Body of pancreas (tissue), 4 donors: ENCODE measurements around the gene ANKRD33B. TPM values are rescaled to one million over a fixed set of nuclear protein-coding genes. Genes with fewer than 3 reads are reported as not detected.

Experiments used
- ATAC-seq: fragments of 150-250 bp; one replicate; pipeline ENCODE4 v1.9.1; 2016
- DNase-seq, 4 donors: peaks; one replicate each; pipeline ENCODE4 v3.0.0-alpha.2; 2019
- H3K27ac ChIP-seq, 4 donors: fragments of 200-600 bp; sonication (generic); 1 replicate in 3 of 4; 2 replicates in 1 of 4; pipeline versions ENCODE4 v1.5.1 to v1.6.1; 2016 to 2019; ENCODE audit warnings: mild to moderate bottlenecking in 1 of 4, mixed read lengths in 1 of 4, moderate library complexity in 1 of 4
- H3K27me3 ChIP-seq, 2 donors: fragments of 200-600 bp; sonication (generic); one replicate each; pipeline ENCODE4 v1.6.0; 2016; ENCODE audit warnings: mild to moderate bottlenecking in 1 of 2
- H3K36me3 ChIP-seq, 2 donors: fragments of 200-600 bp; sonication (generic); replicated peaks in 1 of 2; 2 replicates each; pipeline ENCODE4 v1.5.1; 2016; ENCODE audit warnings: low read depth in 2 of 2; ENCODE audit not compliant: insufficient read depth in 1 of 2
- H3K4me1 ChIP-seq: fragments of 200-600 bp; sonication (generic); one replicate; pipeline ENCODE4 v1.6.0; 2016
- H3K4me3 ChIP-seq, 2 donors: fragments of 200-600 bp; sonication (generic); 1 replicate in 1 of 2; 2 replicates in 1 of 2; pipeline ENCODE4 v1.5.1; 2016 to 2019
- H3K9me3 ChIP-seq, 3 donors: fragments of 200-600 bp; sonication (generic); 1 replicate in 2 of 3; 2 replicates in 1 of 3; pipeline ENCODE4 v1.5.1; 2016
- CTCF ChIP-seq, 7 experiments: fragments of 450-650 bp in 4 of 7; fragments of 200-600 bp in 3 of 7; sonication (generic) in 3 of 7; IDR thresholded peaks; one replicate each; pipeline ENCODE4 v1.5.1; 2016 to 2019; ENCODE audit warnings: antibody characterized with exemption in 7 of 7
- POLR2A ChIP-seq, 3 donors: fragments of 450-650 bp; IDR thresholded peaks; one replicate each; pipeline ENCODE4 v1.6.1; 2016; ENCODE audit warnings: antibody characterized with exemption in 3 of 3, mild to moderate bottlenecking in 2 of 3
- WGBS, 2 donors: methylation state at CpG; one replicate each; pipeline ENCODE4 v1.1.5; 2017; 5-methylcytosine and 5-hydroxymethylcytosine counted together
- intact Hi-C: fragments of 100-400 bp; cut with DNase I; formaldehyde crosslinking; loops from one replicate; pipeline ENCODE4 v1.15.1; 2023
- total RNA-seq, 2 donors: library from RNA; depleted of rRNA; stranded (reverse); fragments of >200 nt; gene quantifications; one replicate each; pipeline ENCODE4 v1.1.0, GENCODE V29; 2016

The ANKRD33B gene
- total RNA-seq, 2 donors from 2014 or later, result 2.3 to 3.9 TPM

- Histone ChIP-seq H3K4me1 (peaks cover 12% of the 10 kb centered on the region), H3K27me3 (no peaks in the 10 kb centered on the region), H3K9me3 (no peaks in the 10 kb centered on the region), H3K27ac (no peak overlapping the region), H3K4me3 (no peak overlapping the region), H3K36me3 (no peaks in the 10 kb centered on the region)
- 62 to 76% methylated on average over 3 of the region's 3 CpGs for WGBS, 2 donors
- TF ChIP-seq CTCF (IDR thresholded peaks at IDR 0.05) (no peak), POLR2A (IDR thresholded peaks at IDR 0.05) (no peak)
- intact Hi-C loops, result no loop called here
- DNase-seq (no peak), ATAC-seq (no peak)
Observed at GRCh38 chr5:10539687-10539998, 24.2 kb upstream of the ANKRD33B start.

- H3K27me3 ChIP-seq, result no peaks in the 10 kb centered on the region
- no peak for ATAC-seq
- 70 to 73% methylated on average over 9 to 10 of the region's 11 CpGs for WGBS, 2 donors
- DNase-seq, result no peak
- no peak for TF ChIP-seq CTCF (IDR thresholded peaks at IDR 0.05)
- TF ChIP-seq POLR2A (IDR thresholded peaks at IDR 0.05), result no peak
- H3K36me3 ChIP-seq, result no peaks in the 10 kb centered on the region
- peaks cover 12% of the 10 kb centered on the region for H3K4me1 ChIP-seq
- no peak overlapping the region for H3K4me3 ChIP-seq
- intact Hi-C loops, result no loop called here
- H3K9me3 ChIP-seq, result no peaks in the 10 kb centered on the region
- no peak overlapping the region for H3K27ac ChIP-seq
Observed at GRCh38 chr5:10540036-10540544, 23.8 kb upstream of the ANKRD33B start.

GRCh38 chr5:10540951-10541646, 22.8 kb upstream of the ANKRD33B start:
- H3K4me1 ChIP-seq, result peaks cover 12% of the 10 kb centered on the region
- ATAC-seq, result no peak
- no peaks in the 10 kb centered on the region for H3K9me3 ChIP-seq
- no peak for DNase-seq
- no peaks in the 10 kb centered on the region for H3K27me3 ChIP-seq
- intact Hi-C loops, result no loop called here
- no peak overlapping the region for H3K27ac ChIP-seq
- whole genome bisulfite sequencing, 2 donors, result 77 to 87% methylated on average over 13 of the region's 13 CpGs
- no peak overlapping the region for H3K4me3 ChIP-seq
- no peak for TF ChIP-seq CTCF (IDR thresholded peaks at IDR 0.05)
- no peak for TF ChIP-seq POLR2A (IDR thresholded peaks at IDR 0.05)
- H3K36me3 ChIP-seq, result no peaks in the 10 kb centered on the region

- TF ChIP-seq POLR2A (IDR thresholded peaks at IDR 0.05) (no peak), CTCF (IDR thresholded peaks at IDR 0.05) (no peak)
- H3K9me3 ChIP-seq, result no peaks in the 10 kb centered on the region
Observed at GRCh38 chr5:10542055-10542550, 21.8 kb upstream of the ANKRD33B start.

GRCh38 chr5:10543585-10544040, 20.3 kb upstream of the ANKRD33B start:
- H3K36me3 ChIP-seq, result no peaks in the 10 kb centered on the region
- ATAC-seq (no peak), DNase-seq (no peak)
- no peak overlapping the region for H3K27ac ChIP-seq
- intact Hi-C loops, result no loop called here
- TF ChIP-seq CTCF (IDR thresholded peaks at IDR 0.05) (no peak), POLR2A (IDR thresholded peaks at IDR 0.05) (no peak)
- H3K4me1 ChIP-seq, result no peaks in the 10 kb centered on the region
- 54 to 61% methylated on average over 7 of the region's 7 CpGs for WGBS, 2 donors
- H3K27me3 ChIP-seq, result no peaks in the 10 kb centered on the region
- no peak overlapping the region for H3K4me3 ChIP-seq
- H3K9me3 ChIP-seq, result no peaks in the 10 kb centered on the region

More at GRCh38 chr5:10542055-10542550, 21.8 kb upstream of the ANKRD33B start:
- Histone ChIP-seq H3K4me3 (no peak overlapping the region), H3K36me3 (no peaks in the 10 kb centered on the region), H3K4me1 (peaks cover 8% of the 10 kb centered on the region), H3K27me3 (no peaks in the 10 kb centered on the region), H3K27ac (no peak overlapping the region)
- WGBS, 2 donors, result 77 to 82% methylated on average over 2 of the region's 2 CpGs
- ATAC-seq, result no peak
- intact Hi-C loops, result no loop called here
- no peak for DNase-seq
